ENCODE measurements around the gene CHMP5. TPM values are rescaled to one million over a fixed set of nuclear protein-coding genes. Genes with fewer than 3 reads are reported as not detected.
A peak's percentile ranks its signal among the peaks of the same experiment; 100 is the strongest.

CHMP5 gene
- total and polyA plus RNA-seq, 10 of the 15 experiments (the other 5 are each of a cell fraction or from before 2014, with no cell fraction given): 40.3 to 179 (median 78.6) TPM

- TF ChIP-seq ZNF592 (IDR thresholded peaks at IDR 0.05) (no peak), ATF3 (IDR thresholded peaks at IDR 0.05; ENCODE audit: borderline replicate concordance, extremely low read depth, low read depth, low read length) (no peak), SIX5 (IDR thresholded peaks at IDR 0.05; ENCODE audit: low read depth, low read length, severe bottlenecking) (no peak), SMARCA5 (IDR thresholded peaks at IDR 0.05) (no peak)
Measured at GRCh38 chr9:33291901-33292300, 27.1 kb downstream of the CHMP5 start (continued).

GRCh38 chr9:33293782-33294181, 28.9 kb downstream of the CHMP5 start:
- no peak overlapping the region for H3K4me3 ChIP-seq
- H3K27ac ChIP-seq (ENCODE audit: control insufficient read depth, insufficient read depth): no peak overlapping the region
- POLR2A ChIA-PET: interaction anchor here (0.6 to 1.3 kb wide), 3 partner anchors 26 to 184 kb away, joined by 3 read pairs; no protein-coding TSS in a partner anchor
- TF ChIP-seq IRF3 (IDR thresholded peaks at IDR 0.05) (no peak), KLF5 (IDR thresholded peaks at IDR 0.05; ENCODE audit: partially characterized antibody) (no peak), PAX5 (IDR thresholded peaks at IDR 0.05; ENCODE audit: borderline replicate concordance, low read depth, low read length) (no peak), RELA (IDR thresholded peaks at IDR 0.05; ENCODE audit: borderline replicate concordance, partially characterized antibody) (no peak)
- H3K9ac ChIP-seq (ENCODE audit: control insufficient read depth, insufficient read depth, low read length): no peak overlapping the region
- intact Hi-C loops (cut with micrococcal nuclease; ENCODE audit: unreplicated experiment): loop anchor here (10.0 kb wide), 1 partner anchor 129 kb away; the partner anchor contains the start of gene B4GALT1
- H4K20me1 ChIP-seq (ENCODE audit: control insufficient read depth, insufficient read depth): no peaks in the 10 kb centered on the region
- FAIRE-seq (no peak), DNase-seq (ENCODE audit: low read depth, low spot score) (no peak), ATAC-seq (no peak)
- CTCF ChIA-PET: no interaction called here
- H2AFZ ChIP-seq (ENCODE audit: control insufficient read depth, low read depth, low read length): no peak overlapping the region
- peaks cover 4 to 26% of the 10 kb centered on the region in 2 experiments; a peak in 3 of 4 replicates for H3K36me3 ChIP-seq (ENCODE audit: control insufficient read depth in 2 of 2, insufficient read depth in 2 of 2, low read length in 1 of 2)
- in situ Hi-C loops (cut with MboI): no loop called here
- peaks cover 84% of the 10 kb centered on the region for H3K79me2 ChIP-seq (ENCODE audit: control insufficient read depth, insufficient read depth, low read length)
- peaks cover 31% of the 10 kb centered on the region for H3K4me1 ChIP-seq (ENCODE audit: control insufficient read depth, insufficient read depth, low read length)
- no peaks in the 10 kb centered on the region for H3K9me3 ChIP-seq (replicated peaks; ENCODE audit: control insufficient read depth, insufficient read depth, low read length)
- H3K27me3 ChIP-seq (replicated peaks in 1 of 2; ENCODE audit: control insufficient read depth in 2 of 2, insufficient read depth in 2 of 2, low read length in 1 of 2): no peaks in the 10 kb centered on the region
- 93% methylated on average over 2 of the region's 2 CpGs for WGBS (ENCODE audit: insufficient coverage, insufficient replicate concordance, low lambda C conversion rate, missing lambda C conversion rate)
- SMC1A ChIA-PET (ENCODE audit: uncharacterized antibody, unreplicated experiment): interaction anchor here (1.0 kb wide), 1 partner anchor 13 kb away, joined by 3 read pairs; no protein-coding TSS in a partner anchor
- BruUV-seq (replicated peaks): no TSS peak
- RAD21 ChIA-PET (ENCODE audit: unreplicated experiment): no interaction called here
- H3K4me2 ChIP-seq (ENCODE audit: control insufficient read depth, insufficient read depth): peak overlapping the region; percentile 68
